ENCODE results near the gene ZNF709. TPM values are rescaled to one million over a fixed set of nuclear protein-coding genes. Genes with fewer than 3 reads are reported as not detected.

Gene ZNF709
- total and polyA plus RNA-seq, 2 of the 13 experiments (the other 11 are each of a cell fraction or from before 2014, with no cell fraction given): 1.5 to 3.9 TPM

DNA sequence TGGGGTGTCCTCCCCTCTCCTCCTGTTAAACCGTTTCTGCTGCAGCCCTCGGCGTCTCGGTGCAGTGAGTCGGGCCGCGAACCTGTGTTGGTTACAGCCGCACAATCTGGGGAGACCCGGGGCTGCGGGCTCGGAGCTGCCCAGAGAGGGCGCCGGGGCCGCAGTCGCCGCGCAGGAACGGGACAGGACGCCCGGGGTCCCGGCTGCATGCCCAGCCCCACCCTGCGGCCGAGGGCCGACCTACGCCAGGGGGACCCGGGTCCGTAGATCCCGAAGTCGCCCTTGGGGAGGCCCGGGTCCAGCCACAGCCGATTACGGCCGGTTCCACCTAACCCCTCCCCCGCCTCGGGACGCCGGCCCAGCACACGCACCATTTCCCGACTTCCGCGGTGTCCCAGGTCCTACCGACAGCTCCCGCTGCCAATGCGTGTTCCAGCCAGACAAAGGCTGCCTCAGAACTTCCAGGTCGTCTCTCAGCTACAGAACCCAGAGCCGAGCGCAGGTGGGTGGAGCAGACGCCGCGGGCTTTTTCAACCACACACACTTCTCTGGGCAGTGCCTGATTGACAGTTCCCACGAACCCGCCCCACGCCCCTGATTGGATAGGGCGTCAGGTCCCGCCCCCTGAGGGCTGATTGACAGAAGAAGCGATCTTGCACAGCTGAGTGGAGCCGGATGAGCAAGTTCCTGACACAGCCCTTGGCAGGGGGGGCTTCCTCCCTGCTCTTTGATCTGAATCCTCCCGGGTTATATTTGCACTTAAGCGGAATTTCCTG is 43.9 kb downstream of the ZNF709 start, which contains the start of gene ZNF443 (continued):
- TF ChIP-seq, protein P1, sequence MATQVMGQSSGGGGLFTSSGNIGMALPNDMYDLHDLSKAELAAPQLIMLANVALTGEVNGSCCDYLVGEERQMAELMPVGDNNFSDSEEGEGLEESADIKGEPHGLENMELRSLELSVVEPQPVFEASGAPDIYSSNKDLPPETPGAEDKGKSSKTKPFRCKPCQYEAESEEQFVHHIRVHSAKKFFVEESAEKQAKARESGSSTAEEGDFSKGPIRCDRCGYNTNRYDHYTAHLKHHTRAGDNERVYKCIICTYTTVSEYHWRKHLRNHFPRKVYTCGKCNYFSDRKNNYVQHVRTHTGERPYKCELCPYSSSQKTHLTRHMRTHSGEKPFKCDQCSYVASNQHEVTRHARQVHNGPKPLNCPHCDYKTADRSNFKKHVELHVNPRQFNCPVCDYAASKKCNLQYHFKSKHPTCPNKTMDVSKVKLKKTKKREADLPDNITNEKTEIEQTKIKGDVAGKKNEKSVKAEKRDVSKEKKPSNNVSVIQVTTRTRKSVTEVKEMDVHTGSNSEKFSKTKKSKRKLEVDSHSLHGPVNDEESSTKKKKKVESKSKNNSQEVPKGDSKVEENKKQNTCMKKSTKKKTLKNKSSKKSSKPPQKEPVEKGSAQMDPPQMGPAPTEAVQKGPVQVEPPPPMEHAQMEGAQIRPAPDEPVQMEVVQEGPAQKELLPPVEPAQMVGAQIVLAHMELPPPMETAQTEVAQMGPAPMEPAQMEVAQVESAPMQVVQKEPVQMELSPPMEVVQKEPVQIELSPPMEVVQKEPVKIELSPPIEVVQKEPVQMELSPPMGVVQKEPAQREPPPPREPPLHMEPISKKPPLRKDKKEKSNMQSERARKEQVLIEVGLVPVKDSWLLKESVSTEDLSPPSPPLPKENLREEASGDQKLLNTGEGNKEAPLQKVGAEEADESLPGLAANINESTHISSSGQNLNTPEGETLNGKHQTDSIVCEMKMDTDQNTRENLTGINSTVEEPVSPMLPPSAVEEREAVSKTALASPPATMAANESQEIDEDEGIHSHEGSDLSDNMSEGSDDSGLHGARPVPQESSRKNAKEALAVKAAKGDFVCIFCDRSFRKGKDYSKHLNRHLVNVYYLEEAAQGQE (IDR thresholded peaks at IDR 0.05; ENCODE audit: borderline replicate concordance in 1 of 2, low read depth in 1 of 2, low read length in 2 of 2): 0 out of 4 replicates have a peak, but pooled peaks of 1 of the 2 experiments have one; percentile 20
- peak; percentile 35; the same call in 1 of the 2 replicates for TF ChIP-seq MAZ (IDR thresholded peaks at IDR 0.05; ENCODE audit: borderline replicate concordance, low read depth, low read length)
- no peak for TF ChIP-seq MAZ (CRISPR knock-in tag; IDR thresholded peaks at IDR 0.05; ENCODE audit: low read depth)
- 0 out of 2 replicates have a peak, but pooled peaks have one; percentile 25 for TF ChIP-seq AKAP8 (CRISPR knock-in tag; IDR thresholded peaks at IDR 0.05)
- TF ChIP-seq ZNF33A (CRISPR knock-in tag; IDR thresholded peaks at IDR 0.05; ENCODE audit: borderline replicate concordance): no peak
- no peak; the same call in 1 of the 2 replicates for TF ChIP-seq CBX5 (CRISPR knock-in tag; IDR thresholded peaks at IDR 0.05; ENCODE audit: borderline replicate concordance)
- no peak for TF ChIP-seq GFI1 (CRISPR knock-in tag; IDR thresholded peaks at IDR 0.05; ENCODE audit: borderline replicate concordance)
- peak; percentile 6 for TF ChIP-seq ZEB1 (IDR thresholded peaks at IDR 0.05; ENCODE audit: insufficient replicate concordance, low read depth)
- TF ChIP-seq ARID4A (CRISPR knock-in tag; IDR thresholded peaks at IDR 0.05; ENCODE audit: borderline replicate concordance): peak; percentile 87
- TF ChIP-seq ZKSCAN1 (IDR thresholded peaks at IDR 0.05; ENCODE audit: low read length): no peak
- TF ChIP-seq NR2C2 (CRISPR knock-in tag; IDR thresholded peaks at IDR 0.05; ENCODE audit: borderline replicate concordance): peak; percentile 76
- TF ChIP-seq TCF7L2 (IDR thresholded peaks at IDR 0.05; ENCODE audit: low read depth, low read length): no peak
- TF ChIP-seq ZMYM2 (CRISPR knock-in tag; IDR thresholded peaks at IDR 0.05): no peak
- TF ChIP-seq ZNF484 (CRISPR knock-in tag; IDR thresholded peaks at IDR 0.05; ENCODE audit: borderline replicate concordance, low read depth): no peak
- TF ChIP-seq SRY (CRISPR knock-in tag; IDR thresholded peaks at IDR 0.05): 0 out of 2 replicates have a peak, but pooled peaks have one; percentile 54
- no peak for TF ChIP-seq ATM (IDR thresholded peaks at IDR 0.05; ENCODE audit: borderline replicate concordance)
- 0 out of 2 replicates have a peak, but pooled peaks have one; percentile 59 for TF ChIP-seq ELF4 (CRISPR knock-in tag; IDR thresholded peaks at IDR 0.05; ENCODE audit: borderline replicate concordance)
- no peak for TF ChIP-seq DBP (CRISPR knock-in tag; IDR thresholded peaks at IDR 0.05; ENCODE audit: not compliant biosample characterization)
- TF ChIP-seq KLF15 (CRISPR knock-in tag; IDR thresholded peaks at IDR 0.05; ENCODE audit: borderline replicate concordance): peak; percentile 72; the same call in 1 of the 2 replicates
